PC-9 (cell line): Measurements from ENCODE around the gene RPGRIP1L.

Experiments used
- EZH2 ChIP-seq: fragments of 200-600 bp; sonication (generic); IDR thresholded peaks from 2 replicates; pipeline ENCODE4 v1.8.0; 2017; ENCODE audit warnings: antibody characterized with exemption, low read depth
- TF ChIP-seq, protein P1 (sequence below): fragments of 200-600 bp; sonication (generic); conservative IDR thresholded peaks from 2 replicates; pipeline ENCODE4 v1.6.1; 2017; ENCODE audit warnings: mixed run types, antibody characterized with exemption, mild to moderate bottlenecking, moderate library complexity

DNA sequence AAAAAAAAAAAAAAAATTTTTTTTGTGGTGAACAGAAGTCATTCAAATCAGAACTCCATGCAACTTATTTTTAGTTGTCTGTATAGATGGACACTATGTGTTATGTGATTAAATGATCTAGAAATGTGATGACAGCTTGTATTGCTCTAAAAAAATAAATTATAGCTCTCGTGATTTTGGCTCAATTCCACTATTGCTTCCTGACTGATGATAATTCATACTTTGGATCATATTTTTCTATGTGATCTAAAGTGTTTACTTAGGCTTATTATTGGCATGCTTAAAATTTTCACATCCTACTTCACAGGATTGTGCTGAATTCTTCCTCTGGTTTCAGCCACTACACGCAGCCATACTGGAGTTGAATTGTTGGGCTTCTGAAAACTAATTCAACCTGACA is 76.8 kb downstream of the RPGRIP1L start:
- TF ChIP-seq, protein P1, sequence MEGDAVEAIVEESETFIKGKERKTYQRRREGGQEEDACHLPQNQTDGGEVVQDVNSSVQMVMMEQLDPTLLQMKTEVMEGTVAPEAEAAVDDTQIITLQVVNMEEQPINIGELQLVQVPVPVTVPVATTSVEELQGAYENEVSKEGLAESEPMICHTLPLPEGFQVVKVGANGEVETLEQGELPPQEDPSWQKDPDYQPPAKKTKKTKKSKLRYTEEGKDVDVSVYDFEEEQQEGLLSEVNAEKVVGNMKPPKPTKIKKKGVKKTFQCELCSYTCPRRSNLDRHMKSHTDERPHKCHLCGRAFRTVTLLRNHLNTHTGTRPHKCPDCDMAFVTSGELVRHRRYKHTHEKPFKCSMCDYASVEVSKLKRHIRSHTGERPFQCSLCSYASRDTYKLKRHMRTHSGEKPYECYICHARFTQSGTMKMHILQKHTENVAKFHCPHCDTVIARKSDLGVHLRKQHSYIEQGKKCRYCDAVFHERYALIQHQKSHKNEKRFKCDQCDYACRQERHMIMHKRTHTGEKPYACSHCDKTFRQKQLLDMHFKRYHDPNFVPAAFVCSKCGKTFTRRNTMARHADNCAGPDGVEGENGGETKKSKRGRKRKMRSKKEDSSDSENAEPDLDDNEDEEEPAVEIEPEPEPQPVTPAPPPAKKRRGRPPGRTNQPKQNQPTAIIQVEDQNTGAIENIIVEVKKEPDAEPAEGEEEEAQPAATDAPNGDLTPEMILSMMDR: no peak
- no peak for TF ChIP-seq EZH2
